Small intestine (tissue), 4 donors: ENCODE results near the gene TMEM59L. TPM values are rescaled to one million over a fixed set of nuclear protein-coding genes. Genes with fewer than 3 reads are reported as not detected.

Experiments used
- polyA plus RNA-seq, 4 donors: library from polyadenylated mRNA; stranded (reverse) in 3 of 4; unstranded in 1 of 4; fragments of 200-250 nt in 3 of 4; fragments of 120-200 nt in 1 of 4; gene quantifications; one replicate each; pipeline versions ENCODE4 v1.2.1 to v1.2.3, GENCODE V29; 2013
- donor health status: healthy with polysubstance abuse.
- donor health status: Bipolar disorder and iron deficiency.
- donor health status: healthy.

Gene TMEM59L
- polyA plus RNA-seq, 4 donors, result 1.3 to 8.5 (median 1.6) TPM; not detected in 1

Other genes with a start within 250 kb of the TMEM59L start
- 10 to 100 TPM in 3 of 4 donors, 1 to 10 TPM in 1; 4.5 to 41.5 (median 20.1) TPM for gene GDF15, start 226.7 kb upstream of the TMEM59L start, polyA plus RNA-seq
- gene LRRC25, start 215.2 kb upstream of the TMEM59L start, polyA plus RNA-seq, result 1 to 10 TPM in 3 of 4 donors, under 1 TPM in 1; 0.89 to 5.1 (median 3.4) TPM
- gene SSBP4, start 193.5 kb upstream of the TMEM59L start, polyA plus RNA-seq, result 100 to 1,000 TPM in 1 of 4 donors, 10 to 100 TPM in 3; 15.9 to 117 (median 44.2) TPM
- gene ISYNA1, start 174.7 kb upstream of the TMEM59L start, polyA plus RNA-seq, result 10 to 100 TPM in 2 of 4 donors, 1 to 10 TPM in 2; 4.5 to 72.1 (median 9.3) TPM
- gene ELL, start 90.8 kb upstream of the TMEM59L start, polyA plus RNA-seq, result 10 to 100 TPM in 2 of 4 donors, 1 to 10 TPM in 2; 8.6 to 12.2 (median 10.4) TPM
- 100 to 1,000 TPM; 144 to 189 (median 180) TPM for gene FKBP8, start 69.3 kb upstream of the TMEM59L start, polyA plus RNA-seq
- gene KXD1, start 55.0 kb upstream of the TMEM59L start, polyA plus RNA-seq, result 10 to 100 TPM; 58.8 to 81.3 (median 75.2) TPM
- gene UBA52, start 41.0 kb upstream of the TMEM59L start, polyA plus RNA-seq, result 1,000 to 10,000 TPM in 2 of 4 donors, 100 to 1,000 TPM in 2; 741 to 1,139 (median 935) TPM
- 100 to 1,000 TPM in 1 of 4 donors, 10 to 100 TPM in 3; 46.1 to 102 (median 65.9) TPM for gene REX1BD, start 24.1 kb upstream of the TMEM59L start, polyA plus RNA-seq
- 10 to 100 TPM in 1 of 4 donors, 1 to 10 TPM in 2, not detected in 1; 2.0 to 22.3 (median 6.5) TPM for gene CRLF1, start 6.1 kb upstream of the TMEM59L start, polyA plus RNA-seq
- 1 to 10 TPM; 1.6 to 5.2 (median 3.5) TPM for gene KLHL26, start 24.2 kb downstream of the TMEM59L start, polyA plus RNA-seq
- 10 to 100 TPM in 1 of 4 donors, 1 to 10 TPM in 3; 5.8 to 20.7 (median 6.7) TPM for gene CRTC1, start 70.8 kb downstream of the TMEM59L start, polyA plus RNA-seq
- gene COMP, start 178.4 kb downstream of the TMEM59L start, polyA plus RNA-seq, result 1 to 10 TPM in 1 of 4 donors, under 1 TPM in 1, not detected in 2; 0.68 to 1.8 TPM
- 10 to 100 TPM; 37.6 to 55.1 (median 41.8) TPM for gene UPF1, start 219.1 kb downstream of the TMEM59L start, polyA plus RNA-seq